ENCODE results near the gene LSMEM2.
A peak's percentile ranks its signal among the peaks of the same experiment; 100 is the strongest.

The LSMEM2 gene

DNA sequence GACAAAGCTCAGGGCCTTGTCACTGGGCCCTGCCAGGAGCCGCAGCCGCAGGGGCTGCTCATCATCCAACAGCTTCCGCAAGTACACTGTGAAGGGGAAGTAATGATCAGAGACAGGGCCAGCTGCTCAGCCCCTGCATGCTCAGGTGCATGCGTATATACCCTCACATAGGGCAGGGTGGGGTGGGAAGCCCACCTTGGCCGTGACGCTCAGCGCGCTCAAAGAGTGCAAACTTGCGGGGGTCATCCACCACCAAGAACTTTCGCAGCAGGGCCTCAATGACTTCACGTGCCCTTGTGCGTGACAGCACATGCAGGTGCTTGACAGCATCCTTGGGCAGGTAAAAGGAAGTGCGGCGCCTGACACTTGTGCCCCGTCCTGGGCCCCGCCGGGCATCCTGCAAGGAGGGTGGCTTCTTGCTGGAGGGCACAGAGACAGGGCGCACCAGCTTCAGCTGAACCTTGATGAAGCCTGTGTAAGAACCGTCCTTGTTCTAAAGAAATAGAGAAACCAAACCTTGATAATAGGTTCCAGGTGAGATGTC lies 52.5 kb downstream of the LSMEM2 start:
- no CpG with 5 or more reads among the region's 19 CpGs for WGBS (ENCODE audit: insufficient coverage, insufficient read length)
- DNase-seq (ENCODE audit: low read depth, low spot score) = no peak
- Histone ChIP-seq H3K27ac (ENCODE audit: low read length) (no peak overlapping the region), H3K4me1 (ENCODE audit: control insufficient read depth, insufficient read depth, low read length) (no peaks in the 10 kb centered on the region), H3K36me3 (ENCODE audit: control insufficient read depth, insufficient read depth, low read length) (peaks cover 14% of the 10 kb centered on the region), H3K9me3 (ENCODE audit: control insufficient read depth, insufficient read depth, low read length) (no peaks in the 10 kb centered on the region), H3K27me3 (ENCODE audit: control insufficient read depth, insufficient read depth, low read length) (no peaks in the 10 kb centered on the region), H3K4me3 (ENCODE audit: low read length) (no peak overlapping the region)

DNA sequence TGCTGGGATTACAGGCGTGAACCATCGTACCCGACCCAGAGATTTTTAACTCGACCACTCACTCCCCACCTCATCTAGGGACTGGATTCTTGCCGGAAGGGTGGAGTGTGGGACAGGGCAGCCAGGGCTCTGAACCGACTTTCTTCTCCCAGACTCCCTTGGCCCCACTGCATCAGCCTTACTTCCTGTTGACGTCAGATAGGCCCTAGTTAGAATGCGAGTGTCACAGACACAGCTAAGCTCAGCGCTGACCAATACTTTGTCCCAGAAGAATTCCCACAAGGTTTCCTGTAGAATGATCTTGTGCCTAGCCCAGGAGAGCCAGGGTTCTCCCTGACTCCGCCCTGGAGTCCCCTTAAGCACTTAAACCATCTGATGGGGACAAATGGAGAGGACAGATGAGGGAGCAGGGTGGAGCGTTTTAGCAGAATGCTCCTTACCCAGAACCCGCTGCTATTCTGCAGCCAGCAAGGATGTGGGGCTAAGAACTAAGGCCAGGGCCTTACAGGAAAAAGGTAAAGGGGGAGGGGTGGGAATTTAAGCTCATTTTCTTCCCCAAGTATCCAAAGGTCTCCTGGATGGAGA lies 54.9 kb downstream of the LSMEM2 start:
- Histone ChIP-seq H3K27me3 (ENCODE audit: control insufficient read depth, insufficient read depth, low read length) (peaks cover 1% of the 10 kb centered on the region; the same call in 1 of the 2 replicates), H3K36me3 (ENCODE audit: control insufficient read depth, insufficient read depth, low read length) (peaks cover 14% of the 10 kb centered on the region), H3K4me3 (ENCODE audit: low read length) (no peak overlapping the region), H3K27ac (ENCODE audit: low read length) (no peak overlapping the region), H3K9me3 (ENCODE audit: control insufficient read depth, insufficient read depth, low read length) (no peaks in the 10 kb centered on the region), H3K4me1 (ENCODE audit: control insufficient read depth, insufficient read depth, low read length) (no peaks in the 10 kb centered on the region)
- no peak for DNase-seq (ENCODE audit: low read depth, low spot score)
- no CpG with 5 or more reads among the region's 12 CpGs for WGBS (ENCODE audit: insufficient coverage, insufficient read length)

DNA sequence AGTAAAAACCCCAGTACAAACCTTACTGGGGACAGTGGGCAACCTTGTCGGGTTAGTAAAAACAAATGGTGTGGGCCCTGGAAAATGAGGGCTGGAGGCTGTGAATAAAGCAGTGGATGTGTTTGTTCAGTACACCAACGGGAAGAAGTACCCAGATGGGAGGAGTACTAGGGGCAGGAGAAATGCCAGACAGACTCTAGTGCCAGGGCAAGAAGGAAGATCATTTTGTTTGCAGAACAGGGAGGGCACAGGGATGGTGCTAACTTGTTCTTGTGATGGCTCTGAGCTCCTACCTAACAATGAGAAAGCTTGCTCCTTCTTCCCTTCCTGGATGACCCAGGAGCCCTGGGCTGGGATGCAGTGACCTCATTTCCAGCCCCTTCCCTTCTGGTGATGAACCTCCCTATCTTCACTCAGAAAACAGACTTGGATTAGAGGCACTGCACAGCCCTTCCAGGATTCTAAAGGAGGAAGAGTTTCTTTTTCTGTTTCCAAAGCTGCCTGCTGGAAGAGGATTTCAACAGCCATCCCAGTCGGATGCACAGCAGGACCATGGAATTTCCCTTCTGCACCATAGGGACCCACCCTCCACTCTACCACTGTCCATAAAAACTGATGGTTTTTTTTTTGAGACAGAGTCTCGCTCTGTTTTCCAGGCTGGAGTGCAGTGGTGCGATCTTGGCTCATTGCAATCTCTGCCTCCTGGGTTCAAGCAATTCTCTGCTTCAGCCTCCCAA lies 55.6 kb downstream of the LSMEM2 start:
- peaks cover 14% of the 10 kb centered on the region for H3K36me3 ChIP-seq (ENCODE audit: control insufficient read depth, insufficient read depth, low read length)
- no peaks in the 10 kb centered on the region for H3K9me3 ChIP-seq (ENCODE audit: control insufficient read depth, insufficient read depth, low read length)
- H3K4me3 ChIP-seq (ENCODE audit: low read length) = no peak overlapping the region
- H3K4me1 ChIP-seq (ENCODE audit: control insufficient read depth, insufficient read depth, low read length) = no peaks in the 10 kb centered on the region
- DNase-seq (ENCODE audit: low read depth, low spot score) = no peak
- WGBS (ENCODE audit: insufficient coverage, insufficient read length) = no CpG with 5 or more reads among the region's 5 CpGs
- peaks cover 4% of the 10 kb centered on the region; the same call in 1 of the 2 replicates for H3K27me3 ChIP-seq (ENCODE audit: control insufficient read depth, insufficient read depth, low read length)
- no peak overlapping the region for H3K27ac ChIP-seq (ENCODE audit: low read length)

DNA sequence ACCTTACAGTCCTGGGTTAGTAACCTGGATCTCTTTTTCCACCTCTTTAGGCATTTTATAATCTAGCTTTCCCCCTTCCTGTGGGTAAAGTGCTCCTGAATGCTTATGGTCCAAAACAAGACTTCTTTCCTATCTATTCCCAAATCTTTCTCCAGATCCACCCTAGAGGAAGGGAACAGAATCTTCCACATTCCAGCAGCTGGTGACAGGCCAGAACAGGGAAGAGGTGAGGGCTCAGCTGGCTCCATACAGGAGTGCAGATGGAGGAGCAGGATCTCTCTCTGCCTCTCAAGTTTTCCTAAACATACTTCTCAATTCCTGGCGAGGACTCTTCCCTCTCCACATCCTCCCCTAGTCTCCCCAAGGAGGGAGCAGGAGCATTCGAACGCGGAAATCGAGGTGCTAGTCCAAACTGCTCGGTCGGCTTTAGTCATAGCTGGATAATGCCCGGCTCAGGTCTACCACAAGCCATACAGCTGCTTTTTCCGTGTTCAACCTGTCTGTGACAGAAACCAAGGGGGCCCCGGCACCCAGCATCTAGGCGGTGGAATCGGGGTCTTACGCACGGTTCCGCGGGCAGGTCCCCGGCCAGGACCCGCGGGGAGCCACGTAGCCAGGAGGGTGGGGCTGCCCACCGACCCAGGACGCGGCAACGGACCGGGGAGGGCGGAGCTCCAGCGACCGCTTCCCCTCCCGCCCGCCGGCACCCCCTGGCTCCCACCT lies 57.7 kb downstream of the LSMEM2 start:
- DNase-seq (ENCODE audit: low read depth, low spot score) = no peak
- Histone ChIP-seq H3K27ac (ENCODE audit: low read length) (no peak overlapping the region), H3K9me3 (ENCODE audit: control insufficient read depth, insufficient read depth, low read length) (no peaks in the 10 kb centered on the region), H3K36me3 (ENCODE audit: control insufficient read depth, insufficient read depth, low read length) (peaks cover under 1% of the 10 kb centered on the region; the same call in 1 of the 2 replicates), H3K4me1 (ENCODE audit: control insufficient read depth, insufficient read depth, low read length) (peaks cover 3% of the 10 kb centered on the region; the same call in 1 of the 2 replicates), H3K4me3 (ENCODE audit: low read length) (peak overlapping the region; percentile 81; the same call in 1 of the 2 replicates), H3K27me3 (ENCODE audit: control insufficient read depth, insufficient read depth, low read length) (peaks cover 14% of the 10 kb centered on the region; the same call in 1 of the 2 replicates)
- WGBS (ENCODE audit: insufficient coverage, insufficient read length) = no CpG with 5 or more reads among the region's 31 CpGs

DNA sequence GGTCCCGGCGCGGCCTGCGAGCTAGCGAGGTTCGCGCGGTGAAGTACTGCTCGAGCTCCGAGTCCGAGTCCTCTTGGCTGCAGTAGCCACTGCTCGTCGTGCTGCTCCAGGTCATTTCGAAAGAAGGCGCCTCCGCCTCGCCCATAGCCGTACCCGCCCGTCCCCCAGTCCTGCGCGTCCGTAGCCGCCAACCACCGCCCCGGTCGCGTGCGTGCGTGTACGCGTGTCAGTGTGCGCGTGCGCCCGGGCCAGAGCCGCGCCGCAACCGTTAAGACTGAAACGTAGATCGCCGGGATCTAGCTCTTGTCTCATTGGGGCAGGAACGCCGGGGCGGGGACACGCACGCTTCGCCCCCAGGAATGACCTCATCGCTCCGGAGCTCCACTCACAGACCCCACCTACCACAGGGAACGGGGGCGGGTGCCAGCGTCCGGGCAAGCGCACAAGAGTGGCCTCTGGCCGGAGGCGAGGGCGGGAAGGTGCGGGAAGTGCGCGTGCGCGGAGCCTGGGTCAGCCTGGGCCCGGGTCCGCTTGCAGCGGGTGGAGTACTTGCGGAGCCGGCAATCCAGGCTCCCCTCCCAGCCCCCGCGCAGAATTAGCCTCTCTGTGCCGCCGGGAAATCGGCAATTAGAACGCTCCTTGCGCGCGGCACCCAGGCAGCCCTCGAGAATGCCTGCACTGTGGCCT lies 58.4 kb downstream of the LSMEM2 start:
- DNase-seq (ENCODE audit: low read depth, low spot score) = no peak
- WGBS (ENCODE audit: insufficient coverage, insufficient read length) = no CpG with 5 or more reads among the region's 79 CpGs
- H3K27me3 ChIP-seq (ENCODE audit: control insufficient read depth, insufficient read depth, low read length) = peaks cover 14% of the 10 kb centered on the region; the same call in 1 of the 2 replicates
- peak overlapping the region; percentile 81 for H3K4me3 ChIP-seq (ENCODE audit: low read length)
- no peaks in the 10 kb centered on the region for H3K36me3 ChIP-seq (ENCODE audit: control insufficient read depth, insufficient read depth, low read length)
- peaks cover 3% of the 10 kb centered on the region; the same call in 1 of the 2 replicates for H3K4me1 ChIP-seq (ENCODE audit: control insufficient read depth, insufficient read depth, low read length)
- no peaks in the 10 kb centered on the region for H3K9me3 ChIP-seq (ENCODE audit: control insufficient read depth, insufficient read depth, low read length)
- H3K27ac ChIP-seq (ENCODE audit: low read length) = no peak overlapping the region

All from iPS DF 6.9 (cell line).